Fibroblast of the aortic adventitia (primary cell): ENCODE measurements around the gene TSPAN5. TPM values are rescaled to one million over a fixed set of nuclear protein-coding genes. Genes with fewer than 3 reads are reported as not detected.

Experiments used
- DNase-seq: peaks from one replicate; pipeline ENCODE4 v3.0.0-alpha.2; 2010; ENCODE audit warnings: low read depth
- H3K4me3 ChIP-seq: 2 replicates; pipeline ENCODE4 v1.5.1; 2011; ENCODE audit warnings: low read depth, mild to moderate bottlenecking, control low read depth, low read length, moderate library complexity
- CTCF ChIP-seq: IDR thresholded peaks from 2 replicates; pipeline ENCODE4 v1.5.1; 2011; ENCODE audit warnings: mild to moderate bottlenecking, low read length, control low read depth, inconsistent platforms; ENCODE audit not compliant: insufficient read depth
- total RNA-seq: library from RNA; depleted of rRNA; stranded (reverse); fragments of >200 nt; gene quantifications from 2 replicates; pipeline ENCODE4 v1.2.3, GENCODE V29; 2012; ENCODE audit warnings: low replicate concordance

Gene TSPAN5
- total RNA-seq, 1 donor = 49.0 TPM

GRCh38 chr4:98639108-98639507 is 19.3 kb downstream of the TSPAN5 start:
- no peak for TF ChIP-seq CTCF
- DNase-seq = peak; percentile 9
- H3K4me3 ChIP-seq = peak overlapping the region; percentile 55

GRCh38 chr4:98638661-98639060 is 19.8 kb downstream of the TSPAN5 start:
- no peak for DNase-seq
- TF ChIP-seq CTCF = no peak
- H3K4me3 ChIP-seq = no peak overlapping the region

- H3K4me3 ChIP-seq = no peak overlapping the region
- DNase-seq = no peak
- TF ChIP-seq CTCF = no peak
Observed at GRCh38 chr4:98634061-98634460, 24.4 kb downstream of the TSPAN5 start.

GRCh38 chr4:98633159-98633558 is 25.3 kb downstream of the TSPAN5 start:
- no peak overlapping the region for H3K4me3 ChIP-seq
- TF ChIP-seq CTCF = no peak
- DNase-seq = no peak

GRCh38 chr4:98632258-98632657 is 26.2 kb downstream of the TSPAN5 start:
- TF ChIP-seq CTCF = no peak
- H3K4me3 ChIP-seq = no peak overlapping the region
- no peak for DNase-seq

GRCh38 chr4:98631506-98631905 is 26.9 kb downstream of the TSPAN5 start:
- no peak overlapping the region for H3K4me3 ChIP-seq
- DNase-seq = no peak
- no peak for TF ChIP-seq CTCF

GRCh38 chr4:98630737-98631454 is 27.5 kb downstream of the TSPAN5 start:
- TF ChIP-seq CTCF = no peak
- peak; percentile 64 for DNase-seq
- no peak overlapping the region for H3K4me3 ChIP-seq
